KMS-11 (cell line): ENCODE results near the gene COL25A1.

Experiments
- H2AFZ ChIP-seq: fragments of 200-600 bp; sonication (generic); 2 replicates; pipeline ENCODE4 v1.6.1; 2016; ENCODE audit warnings: antibody characterized with exemption, mixed run types, low read depth
- H3K27ac ChIP-seq: fragments of 200-600 bp; sonication (generic); 2 replicates; pipeline ENCODE4 v1.6.1; 2016; ENCODE audit warnings: mild to moderate bottlenecking, mixed run types
- H3K27me3 ChIP-seq: fragments of 200-600 bp; sonication (generic); 2 replicates; pipeline ENCODE4 v1.6.1; 2017; ENCODE audit warnings: mild to moderate bottlenecking, low read depth, mixed run types, moderate library complexity; ENCODE audit not compliant: insufficient read depth
- H3K36me3 ChIP-seq: fragments of 200-600 bp; sonication (generic); 2 replicates; pipeline ENCODE4 v1.6.1; 2017; ENCODE audit warnings: mild to moderate bottlenecking, mixed run types; ENCODE audit not compliant: insufficient read depth
- H3K4me1 ChIP-seq: fragments of 200-600 bp; sonication (generic); 2 replicates; pipeline ENCODE4 v1.6.1; 2016; ENCODE audit warnings: mild to moderate bottlenecking, low read depth, mixed run types; ENCODE audit not compliant: poor library complexity, severe bottlenecking
- H3K4me2 ChIP-seq: fragments of 200-600 bp; sonication (generic); 2 replicates; pipeline ENCODE4 v1.7.0; 2016; ENCODE audit warnings: mild to moderate bottlenecking, mixed run types
- H3K4me3 ChIP-seq: fragments of 200-600 bp; sonication (generic); IDR thresholded peaks from 2 replicates; pipeline ENCODE4 v1.6.1; 2017; ENCODE audit warnings: low read depth, low read length, mixed read lengths; ENCODE audit not compliant: insufficient read depth
- H3K79me2 ChIP-seq: fragments of 200-600 bp; sonication (generic); 2 replicates; pipeline ENCODE4 v1.6.1; 2016; ENCODE audit warnings: low read depth, mixed run types; ENCODE audit not compliant: insufficient read depth
- H3K9ac ChIP-seq: fragments of 200-600 bp; sonication (generic); 2 replicates; pipeline ENCODE4 v1.6.1; 2016; ENCODE audit warnings: mild to moderate bottlenecking, mixed run types
- H4K20me1 ChIP-seq: fragments of 200-600 bp; sonication (generic); 2 replicates; pipeline ENCODE4 v1.6.1; 2016; ENCODE audit warnings: mild to moderate bottlenecking, mixed run types; ENCODE audit not compliant: insufficient read depth
- TF ChIP-seq, protein P1 (sequence below): fragments of 200-600 bp; sonication (generic); conservative IDR thresholded peaks from 2 replicates; pipeline ENCODE4 v1.6.1; 2017; ENCODE audit warnings: low read depth, mild to moderate bottlenecking, antibody characterized with exemption, low read length, moderate library complexity, mixed read lengths

Gene COL25A1

DNA sequence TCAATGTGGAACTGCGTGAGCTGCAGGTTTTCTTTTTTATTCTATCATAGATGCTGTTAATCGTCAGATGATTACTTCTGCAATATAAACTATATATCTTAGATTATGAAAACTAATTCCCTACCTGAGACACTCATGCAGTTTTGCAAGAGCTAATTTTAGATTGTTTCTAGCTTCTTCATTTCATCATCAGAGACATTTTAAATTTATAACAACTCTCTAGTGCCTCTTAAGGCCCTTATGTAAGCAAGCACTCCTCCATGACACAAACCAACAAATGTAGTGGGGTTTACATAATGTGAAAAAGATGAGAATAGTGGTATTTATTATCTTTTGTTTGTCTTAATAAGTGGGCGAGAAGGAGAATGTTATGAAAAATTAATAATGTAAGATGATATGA, 369.4 kb downstream of the COL25A1 start:
- H3K4me3 ChIP-seq = no peak overlapping the region
- TF ChIP-seq, protein P1, sequence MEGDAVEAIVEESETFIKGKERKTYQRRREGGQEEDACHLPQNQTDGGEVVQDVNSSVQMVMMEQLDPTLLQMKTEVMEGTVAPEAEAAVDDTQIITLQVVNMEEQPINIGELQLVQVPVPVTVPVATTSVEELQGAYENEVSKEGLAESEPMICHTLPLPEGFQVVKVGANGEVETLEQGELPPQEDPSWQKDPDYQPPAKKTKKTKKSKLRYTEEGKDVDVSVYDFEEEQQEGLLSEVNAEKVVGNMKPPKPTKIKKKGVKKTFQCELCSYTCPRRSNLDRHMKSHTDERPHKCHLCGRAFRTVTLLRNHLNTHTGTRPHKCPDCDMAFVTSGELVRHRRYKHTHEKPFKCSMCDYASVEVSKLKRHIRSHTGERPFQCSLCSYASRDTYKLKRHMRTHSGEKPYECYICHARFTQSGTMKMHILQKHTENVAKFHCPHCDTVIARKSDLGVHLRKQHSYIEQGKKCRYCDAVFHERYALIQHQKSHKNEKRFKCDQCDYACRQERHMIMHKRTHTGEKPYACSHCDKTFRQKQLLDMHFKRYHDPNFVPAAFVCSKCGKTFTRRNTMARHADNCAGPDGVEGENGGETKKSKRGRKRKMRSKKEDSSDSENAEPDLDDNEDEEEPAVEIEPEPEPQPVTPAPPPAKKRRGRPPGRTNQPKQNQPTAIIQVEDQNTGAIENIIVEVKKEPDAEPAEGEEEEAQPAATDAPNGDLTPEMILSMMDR = no peak
- no peaks in the 10 kb centered on the region for H3K4me1 ChIP-seq
- no peak overlapping the region for H2AFZ ChIP-seq
- no peak overlapping the region for H3K4me2 ChIP-seq
- no peaks in the 10 kb centered on the region for H3K27me3 ChIP-seq
- H4K20me1 ChIP-seq = no peaks in the 10 kb centered on the region
- no peaks in the 10 kb centered on the region for H3K36me3 ChIP-seq
- H3K79me2 ChIP-seq = no peaks in the 10 kb centered on the region
- H3K27ac ChIP-seq = no peak overlapping the region
- H3K9ac ChIP-seq = no peak overlapping the region

DNA sequence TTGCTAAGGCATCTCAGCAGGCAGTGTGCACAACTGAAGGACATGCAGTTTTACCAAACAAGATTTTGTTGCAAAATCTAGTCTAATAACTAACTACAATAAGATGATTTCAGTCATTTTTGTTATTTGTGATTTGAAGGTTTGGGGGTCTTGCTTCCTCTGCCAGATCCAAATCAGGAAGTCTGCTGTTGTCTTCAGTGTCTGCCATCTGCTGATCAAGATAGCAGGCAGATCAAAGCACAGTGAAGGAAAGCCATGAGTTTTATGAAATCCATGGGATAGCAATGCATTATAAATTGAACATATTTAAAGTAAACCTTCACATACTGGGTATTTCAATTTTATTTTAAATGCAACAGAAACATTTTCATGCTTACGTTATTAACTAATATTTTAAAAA, 370.5 kb downstream of the COL25A1 start:
- Histone ChIP-seq H3K27ac (no peak overlapping the region), H3K79me2 (no peaks in the 10 kb centered on the region), H3K4me2 (no peak overlapping the region), H4K20me1 (no peaks in the 10 kb centered on the region), H3K9ac (no peak overlapping the region), H3K27me3 (no peaks in the 10 kb centered on the region), H3K4me1 (no peaks in the 10 kb centered on the region), H3K4me3 (no peak overlapping the region), H2AFZ (no peak overlapping the region), H3K36me3 (no peaks in the 10 kb centered on the region)
- TF ChIP-seq, protein P1 = no peak

DNA sequence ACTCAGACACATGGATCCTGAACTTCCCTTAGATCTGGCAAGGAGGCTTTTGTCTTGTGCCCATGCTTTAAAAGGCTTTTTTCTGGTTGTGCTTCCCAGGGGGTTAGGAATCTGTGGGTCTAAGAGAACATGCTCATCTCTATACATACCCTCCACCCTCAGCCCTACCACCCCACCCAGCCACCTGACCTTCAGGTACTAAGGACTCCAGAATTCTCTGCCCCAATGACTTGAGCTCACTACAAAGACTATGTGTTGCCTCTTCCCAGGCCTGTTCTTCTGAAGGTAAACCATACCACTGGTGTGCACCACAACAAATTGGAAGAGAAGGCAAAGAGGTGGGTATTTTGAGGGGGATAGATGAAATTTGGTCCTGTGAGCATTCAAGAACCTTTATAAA, 372.3 kb downstream of the COL25A1 start:
- Histone ChIP-seq H3K9ac (no peak overlapping the region), H3K27ac (no peak overlapping the region), H3K4me2 (no peak overlapping the region), H3K36me3 (no peaks in the 10 kb centered on the region), H4K20me1 (no peaks in the 10 kb centered on the region), H3K4me3 (no peak overlapping the region), H2AFZ (no peak overlapping the region), H3K79me2 (no peaks in the 10 kb centered on the region), H3K27me3 (no peaks in the 10 kb centered on the region), H3K4me1 (no peaks in the 10 kb centered on the region)
- TF ChIP-seq, protein P1 = no peak

DNA sequence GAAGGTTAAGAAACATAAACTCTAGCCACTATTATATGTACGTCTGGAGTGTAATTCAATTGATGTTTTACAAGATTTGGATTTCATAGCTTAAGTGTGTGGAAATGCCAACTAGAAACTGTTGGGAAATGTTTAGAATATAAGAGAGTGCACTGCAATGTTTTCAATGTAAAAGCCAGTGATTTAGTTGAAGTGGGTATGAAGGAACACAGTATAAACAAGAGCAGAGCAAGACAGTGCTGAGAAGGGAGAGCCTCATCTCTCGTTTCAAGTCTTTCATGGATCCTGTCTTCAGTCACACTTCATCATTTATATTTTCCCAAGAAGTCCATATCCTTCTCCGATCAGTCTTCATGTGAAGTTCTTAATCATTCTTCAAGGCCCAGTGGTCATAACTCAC, 375.7 kb downstream of the COL25A1 start:
- no peak overlapping the region for H3K4me2 ChIP-seq
- H3K79me2 ChIP-seq = no peaks in the 10 kb centered on the region
- H4K20me1 ChIP-seq = no peaks in the 10 kb centered on the region
- no peak overlapping the region for H2AFZ ChIP-seq
- H3K9ac ChIP-seq = no peak overlapping the region
- H3K27me3 ChIP-seq = no peaks in the 10 kb centered on the region
- no peaks in the 10 kb centered on the region for H3K4me1 ChIP-seq
- TF ChIP-seq, protein P1 = no peak
- H3K36me3 ChIP-seq = no peaks in the 10 kb centered on the region
- H3K4me3 ChIP-seq = no peak overlapping the region
- H3K27ac ChIP-seq = no peak overlapping the region

DNA sequence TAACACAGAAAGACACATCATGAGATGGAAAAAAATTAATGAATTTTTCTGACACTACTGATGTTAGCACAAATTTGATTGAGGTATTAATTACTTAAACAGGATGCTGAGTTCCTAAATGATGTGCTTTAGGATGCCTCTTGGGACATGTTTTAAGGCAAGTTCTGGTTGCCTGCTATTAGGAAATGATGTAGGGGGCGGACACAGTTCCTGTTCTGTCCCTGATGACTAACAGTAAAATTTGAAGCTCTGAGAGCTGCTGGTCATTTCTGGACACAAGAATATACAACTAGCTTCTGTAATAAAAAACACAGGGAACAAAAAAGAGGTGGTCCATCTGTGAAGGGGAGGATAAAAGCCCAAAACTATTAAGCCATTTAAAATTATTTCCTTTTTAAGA, 376.4 kb downstream of the COL25A1 start:
- H3K36me3 ChIP-seq = no peaks in the 10 kb centered on the region
- no peaks in the 10 kb centered on the region for H4K20me1 ChIP-seq
- H3K9ac ChIP-seq = no peak overlapping the region
- no peaks in the 10 kb centered on the region for H3K27me3 ChIP-seq
- H3K79me2 ChIP-seq = no peaks in the 10 kb centered on the region
- TF ChIP-seq, protein P1 = no peak
- H3K4me3 ChIP-seq = no peak overlapping the region
- H3K27ac ChIP-seq = no peak overlapping the region
- no peak overlapping the region for H3K4me2 ChIP-seq
- H2AFZ ChIP-seq = no peak overlapping the region
- H3K4me1 ChIP-seq = no peaks in the 10 kb centered on the region
